ENCODE measurements around the gene SGIP1.

GRCh38 chr1:66777831-66778230, 243.9 kb downstream of the SGIP1 start:
- TF ChIP-seq POLR2AphosphoS5 (IDR thresholded peaks at IDR 0.05) (no peak), CTCF (IDR thresholded peaks at IDR 0.05) (no peak)
